ENCODE measurements around the gene CYP39A1. TPM values are rescaled to one million over a fixed set of nuclear protein-coding genes. Genes with fewer than 3 reads are reported as not detected.

Gene CYP39A1
- total and polyA plus RNA-seq, 2 experiments from 2014 or later: 3.4 to 4.3 TPM

GRCh38 chr6:46502486-46503119 is 150.0 kb downstream of the CYP39A1 start:
- TF ChIP-seq CTCF (IDR thresholded peaks at IDR 0.05; ENCODE audit: low read depth, low read length): no peak
- Histone ChIP-seq H3K4me1 (ENCODE audit: low read depth) (no peaks in the 10 kb centered on the region), H3K4me3 (no peak overlapping the region), H3K27ac (no peak overlapping the region), H3K27me3 (no peaks in the 10 kb centered on the region), H3K9me3 (ENCODE audit: low read depth) (no peaks in the 10 kb centered on the region), H3K36me3 (no peaks in the 10 kb centered on the region)
- DNase-seq (ENCODE audit: low read depth in 1 of 2, low spot score in 1 of 2): no peak

DNA sequence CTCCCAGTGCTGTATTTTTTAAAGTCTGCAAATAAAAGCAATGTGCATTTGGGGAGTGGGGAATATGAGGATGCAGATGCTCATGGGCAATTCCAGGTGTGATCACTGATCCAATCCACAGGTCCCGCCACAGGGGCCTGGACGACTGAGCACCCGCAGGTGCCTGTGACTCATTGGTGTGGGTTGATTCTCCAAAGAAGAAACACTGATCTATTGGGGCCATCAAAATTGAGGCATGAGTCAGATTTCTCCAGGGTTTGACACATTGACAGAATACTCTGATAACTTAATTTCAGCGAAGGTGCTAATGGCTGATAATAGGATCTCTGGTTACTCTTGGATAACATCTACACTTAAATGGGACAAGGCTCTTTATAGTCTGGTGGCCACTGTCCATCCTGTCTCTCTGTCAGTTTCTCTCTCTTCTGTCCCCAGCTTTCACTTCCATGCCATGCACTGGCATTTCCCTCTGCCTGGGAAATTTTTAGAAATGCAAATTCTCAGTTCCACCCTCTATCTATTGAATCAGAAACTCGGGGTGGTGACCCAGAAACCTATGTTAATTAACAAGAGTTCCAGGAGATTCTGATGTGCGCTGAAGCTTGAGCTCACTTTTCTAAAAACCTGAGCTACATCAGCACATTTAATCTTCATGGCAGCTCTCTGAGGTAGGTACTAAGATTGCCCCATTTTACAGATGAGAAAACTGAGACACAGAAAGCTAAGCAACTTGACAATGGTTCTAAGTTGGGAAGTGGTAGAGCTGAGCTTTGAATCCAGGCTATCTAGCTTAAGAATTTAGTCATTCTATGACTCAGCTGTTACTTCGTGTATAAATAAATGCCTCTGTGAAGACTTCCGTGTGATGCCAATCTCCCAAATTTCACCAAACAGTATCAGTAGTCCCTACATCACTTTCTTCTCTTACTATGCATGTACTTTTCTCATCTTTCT is 151.2 kb downstream of the CYP39A1 start:
- no peak overlapping the region for H3K4me3 ChIP-seq
- no peaks in the 10 kb centered on the region for H3K27me3 ChIP-seq
- H3K4me1 ChIP-seq (ENCODE audit: low read depth): no peaks in the 10 kb centered on the region
- no peak for TF ChIP-seq CTCF (IDR thresholded peaks at IDR 0.05; ENCODE audit: low read depth, low read length)
- no peaks in the 10 kb centered on the region for H3K36me3 ChIP-seq
- H3K9me3 ChIP-seq (ENCODE audit: low read depth): no peaks in the 10 kb centered on the region
- no peak overlapping the region for H3K27ac ChIP-seq
- DNase-seq (ENCODE audit: low read depth in 1 of 2, low spot score in 1 of 2): no peak

- no peaks in the 10 kb centered on the region for H3K4me1 ChIP-seq (ENCODE audit: low read depth)
- H3K9me3 ChIP-seq (ENCODE audit: low read depth): no peaks in the 10 kb centered on the region
- TF ChIP-seq CTCF (IDR thresholded peaks at IDR 0.05; ENCODE audit: low read depth, low read length): no peak
- H3K4me3 ChIP-seq: no peak overlapping the region
- no peaks in the 10 kb centered on the region for H3K27me3 ChIP-seq
- no peak for DNase-seq (ENCODE audit: low read depth in 1 of 2, low spot score in 1 of 2)
- no peaks in the 10 kb centered on the region for H3K36me3 ChIP-seq
- no peak overlapping the region for H3K27ac ChIP-seq
These were observed 152.2 kb downstream of the CYP39A1 start for GRCh38 chr6:46500382-46500781.

Other genes with a start within 250 kb of the CYP39A1 start
- 33.8 and 44.9 TPM in 2 replicates for gene RCAN2, start 161.4 kb downstream of the CYP39A1 start, total RNA-seq
- 55.6 and 105 TPM in 2 replicates for gene RCAN2, start 161.4 kb downstream of the CYP39A1 start, polyA plus RNA-seq
- 18.6 and 36.1 TPM in 2 replicates for gene SLC25A27, start 157 bp upstream of the CYP39A1 start, total RNA-seq
- 20.0 and 31.8 TPM in 2 replicates for gene SLC25A27, start 157 bp upstream of the CYP39A1 start, polyA plus RNA-seq
- 0.28 and 0.57 TPM in 2 replicates for gene TDRD6, start 35.1 kb upstream of the CYP39A1 start, total RNA-seq
- gene TDRD6, start 35.1 kb upstream of the CYP39A1 start, polyA plus RNA-seq: 0.10 and 0.12 TPM in 2 replicates
- gene PLA2G7, start 82.6 kb upstream of the CYP39A1 start, total RNA-seq: not detected in 2 replicates
- gene PLA2G7, start 82.6 kb upstream of the CYP39A1 start, polyA plus RNA-seq: not detected in 2 replicates
- gene ANKRD66, start 94.1 kb upstream of the CYP39A1 start, total RNA-seq: not detected in 2 replicates
- gene ANKRD66, start 94.1 kb upstream of the CYP39A1 start, polyA plus RNA-seq: not detected in 2 replicates
- not detected in 2 replicates for gene MEP1A, start 140.6 kb upstream of the CYP39A1 start, total RNA-seq
- gene MEP1A, start 140.6 kb upstream of the CYP39A1 start, polyA plus RNA-seq: not detected in 2 replicates

Measured in cardiac muscle cell (in vitro differentiated cells and primary cell).